SU-DHL-6 (cell line): ENCODE results near the gene PPIG.

ENCODE experiments used
- H2AFZ ChIP-seq: fragments of 200-600 bp; sonication (generic); 2 replicates; pipeline ENCODE4 v1.6.1; 2014; ENCODE audit warnings: low read depth, mild to moderate bottlenecking, moderate library complexity, mixed read lengths, antibody characterized with exemption, low read length; ENCODE audit not compliant: severe bottlenecking
- H3F3A ChIP-seq: fragments of 200-600 bp; shearing (Covaris generic); 2 replicates; pipeline ENCODE4 v1.6.0; 2016; ENCODE audit warnings: antibody characterized with exemption, mild to moderate bottlenecking; ENCODE audit not compliant: insufficient read depth
- H3K27ac ChIP-seq: fragments of 200-600 bp; sonication (generic); 2 replicates; pipeline ENCODE4 v1.5.1; 2016; ENCODE audit warnings: low read depth, mild to moderate bottlenecking, low read length, moderate library complexity, mixed read lengths
- H3K27me3 ChIP-seq: fragments of 200-600 bp; sonication (generic), shearing (Covaris generic); 2 replicates; pipeline ENCODE4 v1.6.0; 2014; ENCODE audit warnings: mild to moderate bottlenecking, low read length
- H3K36me3 ChIP-seq: fragments of 200-600 bp; sonication (generic); 2 replicates; pipeline ENCODE4 v1.6.1; 2014; ENCODE audit warnings: mild to moderate bottlenecking, low read length, mixed read lengths
- H3K4me2 ChIP-seq: fragments of 300-600, 200-600 bp; shearing (Covaris generic), sonication (generic); 2 replicates; pipeline ENCODE4 v1.6.0; 2014; ENCODE audit warnings: low read length, low read depth, mild to moderate bottlenecking; ENCODE audit not compliant: poor library complexity, severe bottlenecking
- H3K4me3 ChIP-seq: fragments of 200-600 bp; sonication (generic); 2 replicates; pipeline ENCODE4 v1.5.1; 2014; ENCODE audit warnings: antibody characterized with exemption, low read length, mild to moderate bottlenecking, mixed read lengths; ENCODE audit not compliant: insufficient read depth, poor library complexity, severe bottlenecking
- H3K79me2 ChIP-seq: fragments of 200-600 bp; sonication (generic); 2 replicates; pipeline ENCODE4 v1.6.1; 2014; ENCODE audit warnings: mild to moderate bottlenecking, low read length, moderate library complexity; ENCODE audit not compliant: insufficient read depth
- H3K9ac ChIP-seq: fragments of 200-600 bp; sonication (generic); 2 replicates; pipeline ENCODE4 v1.7.0; 2014; ENCODE audit warnings: mild to moderate bottlenecking, low read length
- H3K9me2 ChIP-seq: fragments of 200-600 bp; sonication (generic); replicated peaks from 2 replicates; pipeline ENCODE4 v1.6.1; 2014; ENCODE audit warnings: low read length; ENCODE audit not compliant: insufficient read depth
- H3K9me3 ChIP-seq: fragments of 200-600 bp; sonication (generic); 2 replicates; pipeline ENCODE4 v1.6.1; 2014; ENCODE audit warnings: low read length, mixed read lengths; ENCODE audit not compliant: insufficient read depth
- H4K20me1 ChIP-seq: fragments of 200-600 bp; sonication (generic); 2 replicates; pipeline ENCODE4 v1.6.1; 2014; ENCODE audit warnings: low read depth, mild to moderate bottlenecking, antibody characterized with exemption, low read length, moderate library complexity, mixed read lengths
- CTCF ChIP-seq: fragments of 200-600 bp; sonication (generic); IDR thresholded peaks from one replicate; pipeline ENCODE4 v1.5.1; 2017; ENCODE audit warnings: antibody characterized with exemption, mild to moderate bottlenecking, low read length, moderate library complexity; ENCODE audit not compliant: insufficient read depth, poor library complexity, severe bottlenecking
- EZH2phosphoT487 ChIP-seq: fragments of 200-600 bp; sonication (generic), shearing (Covaris generic); conservative IDR thresholded peaks from 2 replicates; pipeline ENCODE4 v1.6.1; 2018; ENCODE audit warnings: mild to moderate bottlenecking, antibody characterized with exemption, low read length, moderate library complexity, mixed read lengths

The PPIG gene

GRCh38 chr2:169667583-169667982 is 83.4 kb downstream of the PPIG start:
- Histone ChIP-seq H3F3A (no peaks in the 10 kb centered on the region), H3K4me2 (no peak overlapping the region), H3K27ac (no peak overlapping the region), H3K9me3 (no peaks in the 10 kb centered on the region), H3K4me3 (no peak overlapping the region), H3K9me2 (no peaks in the 10 kb centered on the region), H3K27me3 (no peaks in the 10 kb centered on the region), H4K20me1 (no peaks in the 10 kb centered on the region), H3K79me2 (no peaks in the 10 kb centered on the region), H2AFZ (no peak overlapping the region), H3K9ac (no peak overlapping the region), H3K36me3 (no peaks in the 10 kb centered on the region)
- TF ChIP-seq EZH2phosphoT487 (no peak), CTCF (no peak)

- H3K9me3 ChIP-seq: no peaks in the 10 kb centered on the region
- H3K9ac ChIP-seq: no peak overlapping the region
- H3K4me2 ChIP-seq: no peak overlapping the region
- H3K4me3 ChIP-seq: no peak overlapping the region
- H3K79me2 ChIP-seq: no peaks in the 10 kb centered on the region
- H4K20me1 ChIP-seq: no peaks in the 10 kb centered on the region
- TF ChIP-seq CTCF (no peak), EZH2phosphoT487 (no peak)
- H3K27ac ChIP-seq: no peak overlapping the region
- no peak overlapping the region for H2AFZ ChIP-seq
- no peaks in the 10 kb centered on the region for H3K9me2 ChIP-seq
- no peaks in the 10 kb centered on the region for H3K36me3 ChIP-seq
- no peaks in the 10 kb centered on the region for H3F3A ChIP-seq
- H3K27me3 ChIP-seq: no peaks in the 10 kb centered on the region
Observed at GRCh38 chr2:169670215-169670651, 86.1 kb downstream of the PPIG start.

- Histone ChIP-seq H3K4me3 (no peak overlapping the region), H3K36me3 (no peaks in the 10 kb centered on the region), H4K20me1 (no peaks in the 10 kb centered on the region), H3K9me3 (no peaks in the 10 kb centered on the region), H3K27ac (no peak overlapping the region), H2AFZ (no peak overlapping the region), H3K27me3 (no peaks in the 10 kb centered on the region), H3K9me2 (no peaks in the 10 kb centered on the region), H3F3A (no peaks in the 10 kb centered on the region), H3K79me2 (no peaks in the 10 kb centered on the region), H3K9ac (no peak overlapping the region), H3K4me2 (no peak overlapping the region)
- no peak for TF ChIP-seq EZH2phosphoT487
- no peak for TF ChIP-seq CTCF
Observed at GRCh38 chr2:169670937-169671336, 86.8 kb downstream of the PPIG start.
